Measurements from ENCODE around the gene ISLR. TPM values are rescaled to one million over a fixed set of nuclear protein-coding genes. Genes with fewer than 3 reads are reported as not detected.
A peak's percentile ranks its signal among the peaks of the same experiment; 100 is the strongest.

ISLR gene
- 10 to 100 TPM; 10.5 to 15.8 TPM for total RNA-seq

- Histone ChIP-seq H3K27me3 (no peaks in the 10 kb centered on the region), H3K4me1 (no peaks in the 10 kb centered on the region), H3K9me3 (no peaks in the 10 kb centered on the region), H3K36me3 (replicated peaks in 1 of 2; ENCODE audit: insufficient read depth in 1 of 2, low read depth in 2 of 2) (no peaks in the 10 kb centered on the region), H3K4me3 (no peak within 1 kb of the TSS), H3K27ac (peak within 1 kb of the TSS in 1 of 4 donors; percentile 44)
- DNase-seq = peak in 2 of 4 donors; percentile 9 to 22
- peak; percentile 20 for ATAC-seq
- TF ChIP-seq CTCF (IDR thresholded peaks at IDR 0.05) (no peak), POLR2A (IDR thresholded peaks at IDR 0.05) (no peak)
- 58 to 60% methylated on average over 18 to 20 of the region's 20 CpGs for WGBS, 2 donors
- intact Hi-C loops (cut with DNase I) = no loop called here
Observed at GRCh38 chr15:74173380-74174218, at the start of gene ISLR. Gene ISLR (plus strand): TSS chr15:74173710. CDS start chr15:74174859, 1,149 bp downstream.

GRCh38 chr15:74124196-74124595, 49.3 kb upstream of the ISLR start:
- intact Hi-C loops (cut with DNase I) = no loop called here
- Histone ChIP-seq H3K9me3 (no peaks in the 10 kb centered on the region), H3K4me1 (peaks cover 19% of the 10 kb centered on the region), H3K4me3 (no peak overlapping the region), H3K36me3 (replicated peaks in 1 of 2; ENCODE audit: insufficient read depth in 1 of 2, low read depth in 2 of 2) (no peaks in the 10 kb centered on the region), H3K27ac (no peak overlapping the region), H3K27me3 (peaks cover 0 to 19% of the 10 kb centered on the region in 2 donors)
- TF ChIP-seq CTCF (IDR thresholded peaks at IDR 0.05) (no peak), POLR2A (IDR thresholded peaks at IDR 0.05) (no peak)
- ATAC-seq (no peak), DNase-seq (no peak)
- WGBS, 2 donors = 49 to 58% methylated on average over 3 of the region's 3 CpGs

GRCh38 chr15:74124759-74125158, 48.8 kb upstream of the ISLR start:
- intact Hi-C loops (cut with DNase I) = loop anchor here (5.0 kb wide), 1 partner anchor 183 kb away; no protein-coding TSS in a partner anchor

GRCh38 chr15:74127255-74127953, 46.1 kb upstream of the ISLR start:
- Histone ChIP-seq H3K9me3 (no peaks in the 10 kb centered on the region), H3K27ac (no peak overlapping the region), H3K4me3 (no peak overlapping the region), H3K36me3 (replicated peaks in 1 of 2; ENCODE audit: insufficient read depth in 1 of 2, low read depth in 2 of 2) (no peaks in the 10 kb centered on the region), H3K27me3 (peaks cover 0 to 33% of the 10 kb centered on the region in 2 donors), H3K4me1 (peaks cover 21% of the 10 kb centered on the region)
- peak; percentile 88 for ATAC-seq
- WGBS, 2 donors = 7 to 24% methylated on average over 11 to 44 of the region's 44 CpGs
- DNase-seq = peak; percentile 85 to 89 (median 87)
- TF ChIP-seq POLR2A (IDR thresholded peaks at IDR 0.05) (no peak), CTCF (IDR thresholded peaks at IDR 0.05) (peak; percentile 88 to 98 (median 95))
- intact Hi-C loops (cut with DNase I) = loop anchor here (5.0 kb wide), 1 partner anchor 180 kb away; no protein-coding TSS in a partner anchor

More at GRCh38 chr15:74124759-74125158, 48.8 kb upstream of the ISLR start:
- ATAC-seq (no peak), DNase-seq (no peak)
- H3K9me3 ChIP-seq = no peaks in the 10 kb centered on the region
- no peaks in the 10 kb centered on the region for H3K36me3 ChIP-seq (replicated peaks in 1 of 2; ENCODE audit: insufficient read depth in 1 of 2, low read depth in 2 of 2)
- H3K4me1 ChIP-seq = peaks cover 21% of the 10 kb centered on the region
- WGBS, 2 donors = 40 to 42% methylated on average over 7 of the region's 7 CpGs
- H3K4me3 ChIP-seq = no peak overlapping the region
- peaks cover 0 to 25% of the 10 kb centered on the region in 2 donors for H3K27me3 ChIP-seq
- H3K27ac ChIP-seq = no peak overlapping the region
- no peak for TF ChIP-seq POLR2A (IDR thresholded peaks at IDR 0.05)
- no peak for TF ChIP-seq CTCF (IDR thresholded peaks at IDR 0.05)

Data from body of pancreas (tissue), 4 donors.